Karpas-422 (cell line): Measurements from ENCODE around the gene PLA2G2F. TPM values are rescaled to one million over a fixed set of nuclear protein-coding genes. Genes with fewer than 3 reads are reported as not detected.

Experiments used
- DNase-seq: peaks from one replicate; pipeline ENCODE4 v3.0.0-alpha.2; 2015
- H2AFZ ChIP-seq: fragments of 200-600 bp; sonication (generic); 2 replicates; pipeline ENCODE4 v1.6.1; 2014; ENCODE audit warnings: antibody characterized with exemption, low read length, mixed read lengths
- H3K27ac ChIP-seq: fragments of 200-600 bp; sonication (generic); 2 replicates; pipeline ENCODE4 v1.5.1; 2014; ENCODE audit warnings: mild to moderate bottlenecking, low read length, moderate library complexity
- H3K27me3 ChIP-seq: fragments of 200-600 bp; sonication (generic); 2 replicates; pipeline ENCODE4 v1.6.1; 2014; ENCODE audit warnings: low read length, mixed read lengths
- H3K36me3 ChIP-seq: fragments of 200-600 bp; sonication (generic); 2 replicates; pipeline ENCODE4 v1.6.1; 2014; ENCODE audit warnings: low read length, mixed read lengths; ENCODE audit not compliant: insufficient read depth
- H3K4me1 ChIP-seq: fragments of 200-600 bp; sonication (generic); 2 replicates; pipeline ENCODE4 v1.6.1; 2014; ENCODE audit warnings: mild to moderate bottlenecking, low read length, mixed read lengths
- H3K4me2 ChIP-seq: fragments of 200-600 bp; sonication (generic); 2 replicates; pipeline ENCODE4 v1.6.1; 2014; ENCODE audit warnings: low read length, low read depth, mild to moderate bottlenecking; ENCODE audit not compliant: poor library complexity, severe bottlenecking
- H3K4me3 ChIP-seq: fragments of 200-600 bp; sonication (generic); 2 replicates; pipeline ENCODE4 v1.5.1; 2014; ENCODE audit warnings: mild to moderate bottlenecking, antibody characterized with exemption, low read length, mixed read lengths
- H3K79me2 ChIP-seq: fragments of 200-600 bp; sonication (generic); 2 replicates; pipeline ENCODE4 v1.6.1; 2014; ENCODE audit warnings: mild to moderate bottlenecking, low read length, mixed read lengths
- H3K9ac ChIP-seq: fragments of 200-600 bp; sonication (generic); 2 replicates; pipeline ENCODE4 v1.6.0; 2014; ENCODE audit warnings: low read length
- H3K9me2 ChIP-seq: fragments of 200-600 bp; sonication (generic), shearing (Covaris generic); replicated peaks from 2 replicates; pipeline ENCODE4 v1.6.0; 2014; ENCODE audit warnings: mild to moderate bottlenecking, low read length, moderate library complexity; ENCODE audit not compliant: insufficient read depth
- H3K9me3 ChIP-seq: fragments of 300-700, 200-600 bp; sonication (generic); 2 replicates; pipeline ENCODE4 v1.6.1; 2014; ENCODE audit warnings: low read length, mixed read lengths
- H4K20me1 ChIP-seq: fragments of 200-600 bp; sonication (generic); 2 replicates; pipeline ENCODE4 v1.6.1; 2014; ENCODE audit warnings: mild to moderate bottlenecking, antibody characterized with exemption, low read length, low read depth; ENCODE audit not compliant: insufficient read depth
- total RNA-seq: library from RNA; depleted of rRNA; stranded (reverse); fragments of >200 nt; shearing (Covaris generic); gene quantifications from 2 replicates; pipeline ENCODE4 v1.2.3, GENCODE V29; 2014; ENCODE audit warnings: low replicate concordance

PLA2G2F gene
- total RNA-seq, 1 experiment from 2014 or later = not detected

DNA sequence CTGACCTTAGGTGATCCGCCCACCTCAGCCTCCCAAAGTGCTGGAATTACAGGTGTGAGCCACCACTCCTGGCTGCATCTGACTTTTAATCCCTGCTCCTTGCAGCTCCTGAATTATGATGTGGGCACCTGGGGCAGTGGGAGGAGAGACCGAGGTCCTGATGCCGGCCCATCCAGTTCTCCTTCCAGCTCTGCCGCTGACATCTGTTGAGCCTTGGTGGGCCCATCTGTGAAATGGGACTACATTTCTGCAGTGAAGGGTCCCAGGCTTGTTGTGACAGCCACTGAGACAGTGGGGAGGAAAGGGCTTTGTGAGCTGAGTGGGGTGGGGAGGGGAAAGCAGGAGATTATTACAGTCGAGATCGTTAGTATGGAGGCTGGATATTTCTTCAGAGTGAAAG is 11.8 kb downstream of the PLA2G2F start:
- Histone ChIP-seq H2AFZ (no peak overlapping the region), H4K20me1 (no peaks in the 10 kb centered on the region), H3K4me2 (no peak overlapping the region), H3K79me2 (no peaks in the 10 kb centered on the region), H3K27ac (no peak overlapping the region), H3K9me3 (no peaks in the 10 kb centered on the region), H3K4me3 (no peak overlapping the region), H3K27me3 (no peaks in the 10 kb centered on the region), H3K36me3 (no peaks in the 10 kb centered on the region), H3K4me1 (peaks cover 6% of the 10 kb centered on the region), H3K9me2 (no peaks in the 10 kb centered on the region), H3K9ac (no peak overlapping the region)
- DNase-seq = no peak

- H3K9me3 ChIP-seq = no peaks in the 10 kb centered on the region
- H3K27me3 ChIP-seq = no peaks in the 10 kb centered on the region
- H3K79me2 ChIP-seq = no peaks in the 10 kb centered on the region
- no peaks in the 10 kb centered on the region for H3K9me2 ChIP-seq
- no peaks in the 10 kb centered on the region for H4K20me1 ChIP-seq
- peak overlapping the region; percentile 66 for H3K4me2 ChIP-seq
- DNase-seq = peak; percentile 93
- peak overlapping the region; percentile 52; the same call in 1 of the 2 replicates for H3K9ac ChIP-seq
- no peak overlapping the region for H3K27ac ChIP-seq
- H3K4me1 ChIP-seq = peaks cover 6% of the 10 kb centered on the region
- peak overlapping the region; percentile 88; the same call in 1 of the 2 replicates for H2AFZ ChIP-seq
- H3K36me3 ChIP-seq = no peaks in the 10 kb centered on the region
- peak overlapping the region; percentile 55; the same call in 1 of the 2 replicates for H3K4me3 ChIP-seq
Observed at GRCh38 chr1:20151906-20152598, 12.9 kb downstream of the PLA2G2F start.

DNA sequence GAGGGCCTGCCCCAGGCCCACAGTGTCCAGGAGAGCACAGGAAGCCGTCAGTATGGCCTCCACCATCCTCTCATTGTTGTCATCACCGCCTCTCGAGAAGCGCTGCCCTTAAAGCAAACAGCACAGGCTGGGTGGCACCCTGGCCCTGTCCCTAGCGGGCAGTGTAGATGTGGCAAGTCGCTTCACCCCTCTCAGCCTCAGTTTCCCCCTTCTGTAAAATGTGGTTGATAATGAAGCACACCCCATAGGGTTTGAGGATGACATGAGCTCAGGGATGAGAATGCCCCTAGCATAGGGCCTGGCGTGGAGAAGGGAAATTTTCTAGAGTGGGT is 13.4 kb downstream of the PLA2G2F start:
- Histone ChIP-seq H3K9ac (no peak overlapping the region), H3K4me3 (no peak overlapping the region), H2AFZ (no peak overlapping the region)

DNA sequence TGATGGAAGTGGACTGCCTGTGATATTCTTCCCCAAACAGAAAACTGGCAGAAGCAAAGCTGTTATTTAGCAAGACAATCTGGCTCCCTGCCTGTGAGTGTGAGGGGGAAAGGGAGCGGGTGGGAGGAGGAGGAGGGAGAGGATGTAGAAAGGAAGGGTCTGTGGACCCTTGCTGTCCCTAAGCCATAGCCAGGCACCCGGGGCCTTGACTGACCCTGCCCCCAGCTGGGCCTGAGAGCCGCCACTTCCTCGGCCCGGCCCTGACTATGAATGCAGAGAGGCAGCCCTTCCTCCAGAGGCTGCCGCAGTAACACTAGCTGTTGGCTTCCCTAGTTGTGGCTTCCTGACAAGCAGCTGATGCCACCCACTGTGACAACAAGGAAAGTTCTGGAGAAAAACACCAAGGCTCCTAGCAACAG is 13.9 kb downstream of the PLA2G2F start:
- H3K9me3 ChIP-seq = no peaks in the 10 kb centered on the region
- H3K4me2 ChIP-seq = no peak overlapping the region
- no peak overlapping the region for H3K4me3 ChIP-seq
- no peaks in the 10 kb centered on the region for H3K79me2 ChIP-seq
- no peak for DNase-seq
- H3K4me1 ChIP-seq = peaks cover 6% of the 10 kb centered on the region
- H3K27me3 ChIP-seq = no peaks in the 10 kb centered on the region
- no peak overlapping the region for H3K9ac ChIP-seq
- no peaks in the 10 kb centered on the region for H3K36me3 ChIP-seq
- H4K20me1 ChIP-seq = no peaks in the 10 kb centered on the region
- H3K27ac ChIP-seq = no peak overlapping the region
- no peaks in the 10 kb centered on the region for H3K9me2 ChIP-seq
- H2AFZ ChIP-seq = no peak overlapping the region

More for the DNA sequence above, 13.4 kb downstream of the PLA2G2F start:
- DNase-seq = no peak
- no peaks in the 10 kb centered on the region for H3K27me3 ChIP-seq
- H3K27ac ChIP-seq = no peak overlapping the region
- H3K9me3 ChIP-seq = no peaks in the 10 kb centered on the region
- peaks cover 6% of the 10 kb centered on the region for H3K4me1 ChIP-seq
- H3K36me3 ChIP-seq = no peaks in the 10 kb centered on the region
- H3K79me2 ChIP-seq = no peaks in the 10 kb centered on the region
- no peaks in the 10 kb centered on the region for H3K9me2 ChIP-seq
- H3K4me2 ChIP-seq = no peak overlapping the region
- H4K20me1 ChIP-seq = no peaks in the 10 kb centered on the region

- no peaks in the 10 kb centered on the region for H3K9me2 ChIP-seq
- no peak overlapping the region for H3K4me3 ChIP-seq
- no peak overlapping the region for H3K4me2 ChIP-seq
- DNase-seq = no peak
- H4K20me1 ChIP-seq = no peaks in the 10 kb centered on the region
- peaks cover 6% of the 10 kb centered on the region for H3K4me1 ChIP-seq
- no peak overlapping the region for H3K27ac ChIP-seq
- no peaks in the 10 kb centered on the region for H3K27me3 ChIP-seq
- H3K9me3 ChIP-seq = no peaks in the 10 kb centered on the region; the same call in 1 of the 2 replicates
- H2AFZ ChIP-seq = no peak overlapping the region
- H3K9ac ChIP-seq = no peak overlapping the region
- H3K36me3 ChIP-seq = no peaks in the 10 kb centered on the region
- no peaks in the 10 kb centered on the region for H3K79me2 ChIP-seq
Observed at GRCh38 chr1:20154301-20154831, 15.2 kb downstream of the PLA2G2F start.

GRCh38 chr1:20158358-20159070 is 19.4 kb downstream of the PLA2G2F start:
- no peaks in the 10 kb centered on the region for H3K36me3 ChIP-seq
- DNase-seq = no peak
- H3K79me2 ChIP-seq = no peaks in the 10 kb centered on the region
- H3K9me3 ChIP-seq = peaks cover 10% of the 10 kb centered on the region
- H3K4me1 ChIP-seq = no peaks in the 10 kb centered on the region
- H3K9ac ChIP-seq = no peak overlapping the region
- H2AFZ ChIP-seq = no peak overlapping the region
- H4K20me1 ChIP-seq = no peaks in the 10 kb centered on the region
- H3K27me3 ChIP-seq = 0 out of 2 replicates have a peak, but pooled peaks cover 2% of the 10 kb centered on the region
- no peak overlapping the region for H3K4me2 ChIP-seq
- no peaks in the 10 kb centered on the region for H3K9me2 ChIP-seq
- H3K4me3 ChIP-seq = no peak overlapping the region
- no peak overlapping the region for H3K27ac ChIP-seq

- Histone ChIP-seq H3K27ac (no peak overlapping the region), H3K4me3 (no peak overlapping the region), H3K36me3 (no peaks in the 10 kb centered on the region), H3K4me1 (no peaks in the 10 kb centered on the region), H3K9me2 (no peaks in the 10 kb centered on the region), H3K9ac (no peak overlapping the region), H3K79me2 (no peaks in the 10 kb centered on the region), H3K27me3 (0 out of 2 replicates have a peak, but pooled peaks cover 2% of the 10 kb centered on the region), H3K9me3 (peaks cover 10% of the 10 kb centered on the region), H2AFZ (no peak overlapping the region), H3K4me2 (no peak overlapping the region), H4K20me1 (no peaks in the 10 kb centered on the region)
- no peak for DNase-seq
Observed at GRCh38 chr1:20160034-20160433, 20.9 kb downstream of the PLA2G2F start.

- Histone ChIP-seq H3K9me3 (peaks cover 7% of the 10 kb centered on the region), H4K20me1 (no peaks in the 10 kb centered on the region)
Observed at GRCh38 chr1:20164694-20165202, 25.6 kb downstream of the PLA2G2F start.

More at GRCh38 chr1:20164694-20165202, 25.6 kb downstream of the PLA2G2F start:
- H3K79me2 ChIP-seq = no peaks in the 10 kb centered on the region
- 0 out of 2 replicates have a peak, but pooled peaks cover 1% of the 10 kb centered on the region for H3K27me3 ChIP-seq
- no peaks in the 10 kb centered on the region for H3K36me3 ChIP-seq
- no peaks in the 10 kb centered on the region for H3K4me1 ChIP-seq
- H3K9ac ChIP-seq = no peak overlapping the region
- no peak overlapping the region for H3K4me3 ChIP-seq
- DNase-seq = no peak
- no peak overlapping the region for H3K4me2 ChIP-seq
- H3K9me2 ChIP-seq = no peaks in the 10 kb centered on the region
- H2AFZ ChIP-seq = no peak overlapping the region
- H3K27ac ChIP-seq = no peak overlapping the region
